GM23338 (cell line): Measurements from ENCODE around the gene ERP27. TPM values are rescaled to one million over a fixed set of nuclear protein-coding genes. Genes with fewer than 3 reads are reported as not detected.
A peak's percentile ranks its signal among the peaks of the same experiment; 100 is the strongest.

ENCODE experiments used
- ATAC-seq: fragments of 200-7000 bp; cut with Tn5 transposase; 3 replicates; pipeline ENCODE4 v1.9.1; 2020
- DNase-seq: peaks from one replicate; pipeline ENCODE4 v3.0.0-alpha.2; 2015; ENCODE audit warnings: low spot score
- H2AFZ ChIP-seq: fragments of 200-600 bp; sonication (generic); 2 replicates; pipeline ENCODE4 v1.8.0; 2016; ENCODE audit warnings: antibody characterized with exemption, mild to moderate bottlenecking, moderate library complexity
- H3F3A ChIP-seq: fragments of 200-600 bp; sonication (generic); replicated peaks from 2 replicates; pipeline ENCODE4 v1.8.0; 2017; ENCODE audit warnings: antibody characterized with exemption, mixed run types, low read depth
- H3K27ac ChIP-seq: fragments of 200-600 bp; sonication (generic); 2 replicates; pipeline ENCODE4 v1.6.1; 2016; ENCODE audit warnings: low read depth
- H3K27me3 ChIP-seq: fragments of 200-600 bp; sonication (generic); 2 replicates; pipeline ENCODE4 v1.8.0; 2016; ENCODE audit warnings: mild to moderate bottlenecking, mixed run types, moderate library complexity; ENCODE audit not compliant: insufficient read depth
- H3K36me3 ChIP-seq: fragments of 200-600 bp; sonication (generic); 2 replicates; pipeline ENCODE4 v1.8.0; 2016; ENCODE audit warnings: mild to moderate bottlenecking; ENCODE audit not compliant: insufficient read depth
- H3K4me1 ChIP-seq: fragments of 200-600 bp; sonication (generic); 2 replicates; pipeline ENCODE4 v1.8.0; 2016; ENCODE audit warnings: mild to moderate bottlenecking, moderate library complexity; ENCODE audit not compliant: insufficient read depth
- H3K4me2 ChIP-seq: fragments of 200-600 bp; sonication (generic); 2 replicates; pipeline ENCODE4 v1.7.1; 2017; ENCODE audit warnings: mixed run types
- H3K4me3 ChIP-seq: fragments of 200-600 bp; sonication (generic); 2 replicates; pipeline ENCODE4 v1.6.1; 2016; ENCODE audit warnings: mixed run types
- H3K79me2 ChIP-seq: fragments of 200-600 bp; sonication (generic); replicated peaks from 2 replicates; pipeline ENCODE4 v1.8.0; 2017; ENCODE audit warnings: mild to moderate bottlenecking; ENCODE audit not compliant: insufficient read depth
- H3K9me2 ChIP-seq: fragments of 200-600 bp; sonication (generic); 2 replicates; pipeline ENCODE4 v1.8.0; 2017; ENCODE audit not compliant: insufficient read depth
- H4K20me1 ChIP-seq: fragments of 200-600 bp; sonication (generic); replicated peaks from 2 replicates; pipeline ENCODE4 v1.8.0; 2017; ENCODE audit warnings: mild to moderate bottlenecking; ENCODE audit not compliant: insufficient read depth
- H3K27ac Mint-ChIP-seq: 2 replicates; pipeline ENCODE4 v1.8.0; 2020; ENCODE audit warnings: inconsistent platforms, mild to moderate bottlenecking, moderate library complexity, mixed read lengths
- H3K27me3 Mint-ChIP-seq: 3 replicates; pipeline ENCODE4 v1.8.0; 2022; ENCODE audit warnings: low read depth, mild to moderate bottlenecking, moderate library complexity, mixed read lengths, inconsistent platforms; ENCODE audit not compliant: insufficient read depth, poor library complexity
- H3K36me3 Mint-ChIP-seq: 3 replicates; pipeline ENCODE4 v1.8.0; 2021; ENCODE audit warnings: low read depth, mild to moderate bottlenecking, inconsistent platforms, moderate library complexity, mixed read lengths
- H3K4me1 Mint-ChIP-seq: 3 replicates; pipeline ENCODE4 v1.8.0; 2020; ENCODE audit warnings: mild to moderate bottlenecking, inconsistent platforms, mixed read lengths
- H3K4me3 Mint-ChIP-seq: 3 replicates; pipeline ENCODE4 v1.8.0; 2021; ENCODE audit warnings: moderate library complexity, mild to moderate bottlenecking, inconsistent platforms, mixed read lengths
- H3K9me3 Mint-ChIP-seq: 3 replicates; pipeline ENCODE4 v1.8.0; 2020; ENCODE audit warnings: moderate library complexity, mild to moderate bottlenecking, inconsistent platforms, mixed read lengths
- CREB1 ChIP-seq: fragments of 250-450 bp; sonication (Bioruptor Pico); IDR thresholded peaks from 2 replicates; pipeline ENCODE4 v1.5.0; 2020; ENCODE audit warnings: low read depth, mild to moderate bottlenecking, moderate library complexity
- ETS1 ChIP-seq: IDR thresholded peaks from 2 replicates; pipeline ENCODE4 v1.6.1; 2016; ENCODE audit warnings: antibody characterized with exemption
- EZH2 ChIP-seq: fragments of 200-600 bp; sonication (generic); IDR thresholded peaks from one replicate; pipeline ENCODE4 v1.8.0; 2017; ENCODE audit warnings: antibody characterized with exemption, mild to moderate bottlenecking, low read depth; ENCODE audit not compliant: unreplicated experiment
- EZH2phosphoT487 ChIP-seq: fragments of 200-600 bp; sonication (generic); IDR thresholded peaks from one replicate; pipeline ENCODE4 v1.8.1; 2018; ENCODE audit warnings: antibody characterized with exemption; ENCODE audit not compliant: unreplicated experiment
- JUNB ChIP-seq: IDR thresholded peaks from one replicate; pipeline ENCODE4 v1.6.1; 2016; ENCODE audit warnings: antibody characterized with exemption; ENCODE audit not compliant: unreplicated experiment
- NANOG ChIP-seq: IDR thresholded peaks from 2 replicates; pipeline ENCODE4 v1.6.1; 2016; ENCODE audit warnings: antibody characterized with exemption, borderline replicate concordance
- POLR2AphosphoS5 ChIP-seq: IDR thresholded peaks from 2 replicates; pipeline ENCODE4 v1.6.1; 2016; ENCODE audit warnings: antibody characterized with exemption, low read depth
- STAT1 ChIP-seq: IDR thresholded peaks from one replicate; pipeline ENCODE4 v1.6.1; 2016; ENCODE audit warnings: antibody characterized with exemption; ENCODE audit not compliant: unreplicated experiment
- ZNF331 ChIP-seq: fragments of 250-450 bp; sonication (Bioruptor Pico); IDR thresholded peaks from 2 replicates; pipeline ENCODE4 v1.5.0; 2020; ENCODE audit warnings: low read depth, mild to moderate bottlenecking, moderate library complexity
- ZNF462 ChIP-seq: fragments of 250-450 bp; sonication (Bioruptor Pico); IDR thresholded peaks from 2 replicates; pipeline ENCODE4 v1.5.0; 2020; ENCODE audit warnings: mild to moderate bottlenecking, moderate library complexity
- polyA plus RNA-seq: library from polyadenylated mRNA; unstranded; fragments of >200 nt; fragmentation: Nextera tagmentation; extraction: Ambion mirVana; gene quantifications from 2 replicates; pipeline ENCODE4 v1.2.1, GENCODE V29; 2016
- total RNA-seq: library from RNA; depleted of rRNA; stranded (reverse); fragments of >200 nt; shearing (Covaris generic); gene quantifications from 2 replicates; pipeline ENCODE4 v1.2.3, GENCODE V29; 2014
- TF ChIP-seq, protein P1 (sequence below): IDR thresholded peaks from one replicate; pipeline ENCODE4 v1.6.1; 2018; ENCODE audit warnings: antibody characterized with exemption; ENCODE audit not compliant: unreplicated experiment

The ERP27 gene
- total and polyA plus RNA-seq, 2 experiments from 2014 or later = not detected

GRCh38 chr12:14923944-14924343, 14.4 kb downstream of the ERP27 start:
- no peak overlapping the region for H3K4me3 Mint-ChIP-seq
- no peak overlapping the region for H3K27ac Mint-ChIP-seq

GRCh38 chr12:14921218-14921617, 17.1 kb downstream of the ERP27 start:
- Histone ChIP-seq H3K4me1 (no peaks in the 10 kb centered on the region), H3K27me3 (no peaks in the 10 kb centered on the region), H3F3A (no peaks in the 10 kb centered on the region), H3K4me3 (no peak overlapping the region), H2AFZ (0 out of 2 replicates have a peak overlapping the region, but pooled peaks have one; percentile 18), H3K9me2 (peaks cover 10% of the 10 kb centered on the region; the same call in 1 of the 2 replicates), H4K20me1 (no peaks in the 10 kb centered on the region), H3K79me2 (no peaks in the 10 kb centered on the region), H3K27ac (no peak overlapping the region), H3K36me3 (no peaks in the 10 kb centered on the region), H3K4me2 (no peak overlapping the region)
- peaks cover 2% of the 10 kb centered on the region for H3K27me3 Mint-ChIP-seq
- ATAC-seq = no peak
- no peak overlapping the region for H3K4me3 Mint-ChIP-seq
- H3K9me3 Mint-ChIP-seq = no peaks in the 10 kb centered on the region
- no peak for DNase-seq
- no peaks in the 10 kb centered on the region for H3K36me3 Mint-ChIP-seq
- no peaks in the 10 kb centered on the region for H3K4me1 Mint-ChIP-seq
- no peak overlapping the region for H3K27ac Mint-ChIP-seq
- TF ChIP-seq ETS1 (no peak), ZNF331 (CRISPR knock-in tag) (no peak), STAT1 (no peak), CREB1 (CRISPR knock-in tag) (no peak), EZH2 (no peak), NANOG (no peak), POLR2AphosphoS5 (no peak), EZH2phosphoT487 (no peak), ZNF462 (CRISPR knock-in tag) (no peak), JUNB (no peak)
- TF ChIP-seq, protein P1, sequence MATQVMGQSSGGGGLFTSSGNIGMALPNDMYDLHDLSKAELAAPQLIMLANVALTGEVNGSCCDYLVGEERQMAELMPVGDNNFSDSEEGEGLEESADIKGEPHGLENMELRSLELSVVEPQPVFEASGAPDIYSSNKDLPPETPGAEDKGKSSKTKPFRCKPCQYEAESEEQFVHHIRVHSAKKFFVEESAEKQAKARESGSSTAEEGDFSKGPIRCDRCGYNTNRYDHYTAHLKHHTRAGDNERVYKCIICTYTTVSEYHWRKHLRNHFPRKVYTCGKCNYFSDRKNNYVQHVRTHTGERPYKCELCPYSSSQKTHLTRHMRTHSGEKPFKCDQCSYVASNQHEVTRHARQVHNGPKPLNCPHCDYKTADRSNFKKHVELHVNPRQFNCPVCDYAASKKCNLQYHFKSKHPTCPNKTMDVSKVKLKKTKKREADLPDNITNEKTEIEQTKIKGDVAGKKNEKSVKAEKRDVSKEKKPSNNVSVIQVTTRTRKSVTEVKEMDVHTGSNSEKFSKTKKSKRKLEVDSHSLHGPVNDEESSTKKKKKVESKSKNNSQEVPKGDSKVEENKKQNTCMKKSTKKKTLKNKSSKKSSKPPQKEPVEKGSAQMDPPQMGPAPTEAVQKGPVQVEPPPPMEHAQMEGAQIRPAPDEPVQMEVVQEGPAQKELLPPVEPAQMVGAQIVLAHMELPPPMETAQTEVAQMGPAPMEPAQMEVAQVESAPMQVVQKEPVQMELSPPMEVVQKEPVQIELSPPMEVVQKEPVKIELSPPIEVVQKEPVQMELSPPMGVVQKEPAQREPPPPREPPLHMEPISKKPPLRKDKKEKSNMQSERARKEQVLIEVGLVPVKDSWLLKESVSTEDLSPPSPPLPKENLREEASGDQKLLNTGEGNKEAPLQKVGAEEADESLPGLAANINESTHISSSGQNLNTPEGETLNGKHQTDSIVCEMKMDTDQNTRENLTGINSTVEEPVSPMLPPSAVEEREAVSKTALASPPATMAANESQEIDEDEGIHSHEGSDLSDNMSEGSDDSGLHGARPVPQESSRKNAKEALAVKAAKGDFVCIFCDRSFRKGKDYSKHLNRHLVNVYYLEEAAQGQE = no peak

More at GRCh38 chr12:14923944-14924343, 14.4 kb downstream of the ERP27 start:
- H3K79me2 ChIP-seq = no peaks in the 10 kb centered on the region
- Mint-ChIP-seq H3K4me1 (peaks cover 12% of the 10 kb centered on the region; the same call in 2 of the 3 replicates), H3K9me3 (no peaks in the 10 kb centered on the region), H3K27me3 (peaks cover 5% of the 10 kb centered on the region), H3K36me3 (no peaks in the 10 kb centered on the region)
- TF ChIP-seq EZH2 = no peak
- no peak overlapping the region for H3K27ac ChIP-seq
- H2AFZ ChIP-seq = no peak overlapping the region
- no peaks in the 10 kb centered on the region for H3K9me2 ChIP-seq
- H3K4me3 ChIP-seq = no peak overlapping the region
- H3F3A ChIP-seq = no peaks in the 10 kb centered on the region
- H3K36me3 ChIP-seq = no peaks in the 10 kb centered on the region
- no peaks in the 10 kb centered on the region for H3K27me3 ChIP-seq
- H4K20me1 ChIP-seq = no peaks in the 10 kb centered on the region
- peaks cover 3% of the 10 kb centered on the region; the same call in 1 of the 2 replicates for H3K4me1 ChIP-seq
- DNase-seq (no peak), ATAC-seq (no peak)
- no peak overlapping the region for H3K4me2 ChIP-seq
